ENCODE data around the gene AFAP1.

Gene AFAP1

GRCh38 chr4:7736436-7737267 is 203.0 kb downstream of the AFAP1 start:
- DNase-seq (ENCODE audit: low spot score), result no peak

- DNase-seq (ENCODE audit: low spot score), result no peak
These were observed 203.7 kb downstream of the AFAP1 start for GRCh38 chr4:7735961-7736360.

GRCh38 chr4:7735395-7735794 is 204.3 kb downstream of the AFAP1 start:
- no peak for DNase-seq (ENCODE audit: low spot score)

- DNase-seq (ENCODE audit: low spot score), result no peak
These were observed 204.9 kb downstream of the AFAP1 start for GRCh38 chr4:7734651-7735260.

GRCh38 chr4:7733801-7734650 is 205.6 kb downstream of the AFAP1 start:
- no peak for DNase-seq (ENCODE audit: low spot score)

- no peak for DNase-seq (ENCODE audit: low spot score)
These were observed 206.5 kb downstream of the AFAP1 start for GRCh38 chr4:7733201-7733600.

GRCh38 chr4:7732263-7732662 is 207.4 kb downstream of the AFAP1 start:
- DNase-seq (ENCODE audit: low spot score), result no peak

GRCh38 chr4:7731437-7731836 is 208.2 kb downstream of the AFAP1 start:
- DNase-seq (ENCODE audit: low spot score), result no peak

- DNase-seq (ENCODE audit: low spot score), result no peak
These were observed 211.9 kb downstream of the AFAP1 start for GRCh38 chr4:7727749-7728148.

GRCh38 chr4:7726665-7727413 is 212.8 kb downstream of the AFAP1 start:
- DNase-seq (ENCODE audit: low spot score), result no peak

- no peak for DNase-seq (ENCODE audit: low spot score)
These were observed 213.7 kb downstream of the AFAP1 start for GRCh38 chr4:7725951-7726350.

GRCh38 chr4:7723625-7724024 is 216.0 kb downstream of the AFAP1 start:
- no peak for DNase-seq (ENCODE audit: low spot score)

GRCh38 chr4:7722766-7723387 is 216.8 kb downstream of the AFAP1 start:
- no peak for DNase-seq (ENCODE audit: low spot score)

GRCh38 chr4:7721984-7722551 is 217.6 kb downstream of the AFAP1 start:
- DNase-seq (ENCODE audit: low spot score), result no peak

GRCh38 chr4:7719354-7720174 is 220.1 kb downstream of the AFAP1 start:
- peak; percentile 50 for DNase-seq (ENCODE audit: low spot score)

GRCh38 chr4:7717946-7718490 is 221.6 kb downstream of the AFAP1 start:
- no peak for DNase-seq (ENCODE audit: low spot score)

- DNase-seq (ENCODE audit: low spot score), result no peak
These were observed 222.5 kb downstream of the AFAP1 start for GRCh38 chr4:7717161-7717560.

- DNase-seq (ENCODE audit: low spot score), result no peak
These were observed 223.5 kb downstream of the AFAP1 start for GRCh38 chr4:7716010-7716721.

GRCh38 chr4:7715271-7716009 is 224.2 kb downstream of the AFAP1 start:
- DNase-seq (ENCODE audit: low spot score), result no peak
